ENCODE results near the gene RPTOR.

RPTOR gene

DNA sequence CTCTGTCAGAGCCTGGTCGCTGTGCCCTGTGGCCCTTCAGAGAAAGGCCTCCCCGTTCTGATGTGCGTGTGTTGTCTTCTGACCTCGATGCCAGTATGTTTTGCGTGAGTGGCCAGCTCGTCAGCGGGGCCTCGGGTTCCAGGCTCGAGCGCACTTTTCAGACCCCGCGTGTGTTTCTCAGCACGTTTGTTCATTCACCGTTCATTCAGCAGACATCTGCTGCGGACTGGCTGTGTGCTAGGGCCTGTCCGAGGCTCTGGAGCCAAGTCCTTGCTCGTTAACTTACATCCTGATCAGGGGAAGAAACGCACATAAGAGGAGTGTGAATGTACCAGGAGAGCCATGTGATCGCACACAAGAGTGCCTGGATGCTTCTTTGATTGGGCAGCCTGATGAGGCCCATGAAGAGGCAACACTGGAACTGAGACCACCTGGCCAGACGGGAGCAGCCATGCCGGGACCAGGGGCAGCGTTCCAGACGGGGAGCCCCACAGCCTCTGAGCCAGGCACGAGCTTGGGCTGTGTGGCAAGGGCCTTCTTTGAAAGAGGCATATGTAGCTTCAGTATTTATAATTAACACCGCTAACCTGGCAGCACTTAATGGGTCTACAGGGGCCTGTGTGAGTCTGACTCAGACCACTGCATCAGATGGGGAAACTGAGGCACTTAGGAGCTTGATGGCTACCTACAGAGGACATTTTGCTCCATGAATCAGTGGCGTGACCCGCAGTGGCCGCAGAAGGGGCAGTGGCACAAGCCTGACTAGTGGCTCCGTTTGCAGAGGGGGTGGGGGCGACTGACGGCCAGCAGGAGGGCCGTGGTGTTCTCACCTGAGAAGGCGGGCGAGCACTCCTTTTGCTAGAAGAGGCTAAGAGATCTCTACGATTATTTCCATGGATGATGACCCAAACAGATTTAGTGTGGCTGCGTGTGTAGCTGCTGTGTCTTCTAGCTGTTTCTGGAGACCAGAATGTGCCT, 259.1 kb downstream of the RPTOR start:
- Histone ChIP-seq H3K27ac (ENCODE audit: low read length) (no peak overlapping the region), H3K36me3 (ENCODE audit: control insufficient read depth in 1 of 2, insufficient read depth in 2 of 2, low read length in 2 of 2) (no peaks in the 10 kb centered on the region), H3K9me3 (ENCODE audit: control insufficient read depth in 1 of 2, low read length in 2 of 2) (peaks cover 0 to 7% of the 10 kb centered on the region in 2 donors), H3K27me3 (ENCODE audit: low read depth, low read length) (no peaks in the 10 kb centered on the region), H3K4me1 (ENCODE audit: control insufficient read depth in 1 of 2, insufficient read depth in 2 of 2, low read length in 2 of 2) (no peaks in the 10 kb centered on the region), H3K4me3 (ENCODE audit: low read depth in 1 of 2, low read length in 2 of 2) (no peak overlapping the region)

DNA sequence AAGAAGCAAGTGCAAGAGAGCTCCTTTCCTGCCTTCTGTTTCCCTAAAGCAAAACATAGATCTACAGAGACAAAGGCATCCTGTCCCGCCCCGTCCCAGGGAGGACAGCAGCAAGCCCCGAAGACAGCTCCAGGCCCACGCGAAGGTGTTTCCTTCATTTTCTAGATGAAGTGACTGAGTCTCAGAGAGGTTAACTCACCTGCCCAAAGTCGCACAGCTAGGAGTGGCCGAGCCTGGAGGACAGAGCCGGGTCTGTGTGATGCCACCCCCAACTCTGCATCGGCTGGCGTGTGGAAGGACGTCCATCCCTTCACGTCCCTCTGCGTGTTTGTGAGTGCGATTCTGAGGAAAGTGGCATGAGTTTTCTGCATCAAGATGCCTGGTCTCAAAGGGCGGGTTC, 259.8 kb downstream of the RPTOR start:
- Histone ChIP-seq H3K4me3 (ENCODE audit: low read depth in 1 of 2, low read length in 2 of 2) (no peak overlapping the region), H3K36me3 (ENCODE audit: control insufficient read depth in 1 of 2, insufficient read depth in 2 of 2, low read length in 2 of 2) (no peaks in the 10 kb centered on the region), H3K4me1 (ENCODE audit: control insufficient read depth in 1 of 2, insufficient read depth in 2 of 2, low read length in 2 of 2) (no peaks in the 10 kb centered on the region), H3K27ac (ENCODE audit: low read length) (no peak overlapping the region), H3K27me3 (ENCODE audit: low read depth, low read length) (no peaks in the 10 kb centered on the region), H3K9me3 (ENCODE audit: control insufficient read depth in 1 of 2, low read length in 2 of 2) (peaks cover 0 to 7% of the 10 kb centered on the region in 2 donors)

DNA sequence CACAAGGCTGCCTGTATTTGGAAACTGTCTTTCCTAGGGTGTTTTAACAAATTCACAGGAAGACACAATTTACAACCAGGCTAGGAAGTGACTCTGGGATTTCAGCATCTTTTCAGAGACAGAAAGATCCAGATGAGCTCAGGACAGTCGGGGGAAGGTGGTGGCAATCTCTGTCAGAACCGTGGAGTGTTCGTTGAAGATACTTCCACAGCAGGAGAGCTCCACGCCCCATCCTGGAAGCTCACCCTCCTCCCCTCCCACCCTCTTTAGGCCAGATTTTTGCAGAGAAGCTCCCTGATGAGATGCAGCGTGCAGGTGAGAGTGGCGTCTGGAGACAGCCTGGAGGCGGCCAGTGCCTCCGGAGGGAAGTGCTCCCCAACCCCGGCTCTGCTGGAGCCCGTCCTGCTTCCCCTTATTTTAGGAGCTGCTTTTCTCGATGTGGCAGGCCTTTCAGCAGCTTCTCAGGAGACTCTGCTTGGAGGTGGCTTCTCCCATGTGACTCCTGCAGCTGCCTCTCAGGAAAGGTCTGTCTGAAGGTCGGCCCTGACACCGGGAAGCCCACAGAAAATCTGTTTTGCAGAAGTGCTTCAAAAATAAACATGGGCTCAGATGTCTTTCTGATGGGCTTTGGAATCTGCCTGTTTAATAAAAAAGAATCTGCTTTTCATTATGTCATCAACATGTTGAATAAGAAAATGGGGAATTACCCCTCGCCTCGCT, 260.6 kb downstream of the RPTOR start:
- H3K27me3 ChIP-seq (ENCODE audit: low read depth, low read length): no peaks in the 10 kb centered on the region
- H3K9me3 ChIP-seq (ENCODE audit: control insufficient read depth in 1 of 2, low read length in 2 of 2): peaks cover 0 to 7% of the 10 kb centered on the region in 2 donors
- no peak overlapping the region for H3K27ac ChIP-seq (ENCODE audit: low read length)
- H3K4me1 ChIP-seq (ENCODE audit: control insufficient read depth in 1 of 2, insufficient read depth in 2 of 2, low read length in 2 of 2): no peaks in the 10 kb centered on the region
- H3K4me3 ChIP-seq (ENCODE audit: low read depth in 1 of 2, low read length in 2 of 2): no peak overlapping the region
- no peaks in the 10 kb centered on the region for H3K36me3 ChIP-seq (ENCODE audit: control insufficient read depth in 1 of 2, insufficient read depth in 2 of 2, low read length in 2 of 2)

DNA sequence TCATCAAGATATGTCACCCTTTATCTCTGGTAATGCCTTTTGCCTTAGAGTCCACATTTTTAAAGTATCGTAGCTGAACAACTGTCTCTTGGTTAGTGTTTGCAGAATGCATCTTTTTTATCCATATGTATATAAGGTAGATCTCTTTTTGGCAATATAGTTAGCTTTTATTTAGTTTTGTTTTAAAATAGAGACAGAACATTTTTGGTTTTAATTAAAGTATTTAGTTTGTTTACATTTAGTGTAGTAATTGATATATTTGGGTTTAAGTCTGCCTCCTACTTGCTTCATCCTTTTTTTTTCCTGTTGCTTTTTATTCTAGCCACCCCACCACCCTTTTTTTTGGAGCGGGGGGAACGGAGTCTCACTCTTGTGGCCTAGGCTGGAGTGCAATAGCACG, 262.4 kb downstream of the RPTOR start:
- Histone ChIP-seq H3K4me3 (ENCODE audit: low read depth in 1 of 2, low read length in 2 of 2) (no peak overlapping the region), H3K27ac (ENCODE audit: low read length) (no peak overlapping the region), H3K36me3 (ENCODE audit: control insufficient read depth in 1 of 2, insufficient read depth in 2 of 2, low read length in 2 of 2) (no peaks in the 10 kb centered on the region), H3K9me3 (ENCODE audit: control insufficient read depth in 1 of 2, low read length in 2 of 2) (peaks cover 0 to 7% of the 10 kb centered on the region in 2 donors), H3K4me1 (ENCODE audit: control insufficient read depth in 1 of 2, insufficient read depth in 2 of 2, low read length in 2 of 2) (no peaks in the 10 kb centered on the region), H3K27me3 (ENCODE audit: low read depth, low read length) (no peaks in the 10 kb centered on the region)

DNA sequence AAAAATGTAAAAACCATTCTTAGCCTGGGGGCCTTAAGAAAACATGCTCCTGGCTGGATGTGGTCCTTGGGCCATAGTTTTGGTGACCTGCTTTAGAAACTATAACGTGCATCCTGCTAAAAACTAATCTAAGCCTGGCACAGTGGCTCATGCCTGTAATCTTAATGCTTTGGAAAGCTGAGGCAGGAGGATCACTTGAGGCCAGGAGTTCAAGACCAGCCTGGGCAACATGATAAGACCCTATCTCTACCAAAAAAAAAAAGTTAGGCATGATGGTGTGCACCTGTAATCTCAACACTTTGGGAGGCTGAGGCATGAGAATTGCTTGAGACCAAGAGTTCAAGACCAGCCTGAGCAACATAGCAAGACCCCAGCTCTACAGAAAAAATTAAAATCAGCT, 263.2 kb downstream of the RPTOR start:
- no peaks in the 10 kb centered on the region for H3K4me1 ChIP-seq (ENCODE audit: control insufficient read depth in 1 of 2, insufficient read depth in 2 of 2, low read length in 2 of 2)

DNA sequence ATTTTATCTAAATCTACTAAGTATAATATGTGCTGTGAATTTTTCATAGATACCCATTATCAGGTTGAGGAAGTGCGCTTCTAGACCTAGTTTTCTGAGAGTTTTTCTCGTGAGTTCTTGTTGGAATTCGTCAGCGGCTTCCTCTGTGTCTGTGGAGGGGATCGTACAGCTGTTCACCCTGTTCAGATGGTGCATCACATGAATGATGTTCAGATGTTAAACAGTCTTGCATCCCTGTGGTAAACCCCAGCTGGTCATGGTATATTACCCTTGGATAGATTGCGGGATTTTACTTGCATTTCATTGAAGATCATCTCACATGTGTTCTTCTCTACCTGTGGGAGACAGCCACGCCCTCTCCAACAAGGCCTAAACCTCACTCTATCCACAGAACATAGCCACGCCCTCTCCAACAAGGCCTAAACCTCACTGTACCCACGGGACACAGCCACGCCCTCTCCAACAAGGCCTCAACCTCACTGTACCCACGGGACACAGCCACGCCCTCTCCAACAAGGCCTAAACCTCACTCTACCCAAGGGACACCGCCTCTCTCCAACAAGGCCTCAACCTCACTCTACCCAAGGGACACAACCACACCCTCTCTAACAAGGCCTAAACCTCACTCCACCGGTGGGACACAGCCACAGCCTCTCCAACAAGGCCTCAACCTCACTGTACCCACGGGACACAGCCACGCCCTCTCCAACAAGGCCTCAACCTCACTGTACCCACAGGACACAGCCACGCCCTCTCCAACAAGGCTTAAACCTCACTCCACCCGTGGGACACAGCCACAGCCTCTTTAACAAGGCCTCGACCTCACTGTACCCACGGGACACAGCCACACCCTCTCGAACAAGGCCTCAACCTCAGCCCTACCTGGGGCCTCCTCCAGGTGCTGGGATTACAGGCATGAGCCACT, 266.8 kb downstream of the RPTOR start:
- Histone ChIP-seq H3K4me3 (ENCODE audit: low read depth in 1 of 2, low read length in 2 of 2) (no peak overlapping the region), H3K27me3 (ENCODE audit: low read depth, low read length) (no peaks in the 10 kb centered on the region), H3K36me3 (ENCODE audit: control insufficient read depth in 1 of 2, insufficient read depth in 2 of 2, low read length in 2 of 2) (no peaks in the 10 kb centered on the region), H3K9me3 (ENCODE audit: control insufficient read depth in 1 of 2, low read length in 2 of 2) (peaks cover 0 to 7% of the 10 kb centered on the region in 2 donors), H3K4me1 (ENCODE audit: control insufficient read depth in 1 of 2, insufficient read depth in 2 of 2, low read length in 2 of 2) (no peaks in the 10 kb centered on the region), H3K27ac (ENCODE audit: low read length) (no peak overlapping the region)

More for the DNA sequence above, 263.2 kb downstream of the RPTOR start:
- Histone ChIP-seq H3K36me3 (ENCODE audit: control insufficient read depth in 1 of 2, insufficient read depth in 2 of 2, low read length in 2 of 2) (no peaks in the 10 kb centered on the region), H3K27me3 (ENCODE audit: low read depth, low read length) (no peaks in the 10 kb centered on the region), H3K9me3 (ENCODE audit: control insufficient read depth in 1 of 2, low read length in 2 of 2) (peaks cover 0 to 7% of the 10 kb centered on the region in 2 donors), H3K27ac (ENCODE audit: low read length) (no peak overlapping the region), H3K4me3 (ENCODE audit: low read depth in 1 of 2, low read length in 2 of 2) (no peak overlapping the region)

DNA sequence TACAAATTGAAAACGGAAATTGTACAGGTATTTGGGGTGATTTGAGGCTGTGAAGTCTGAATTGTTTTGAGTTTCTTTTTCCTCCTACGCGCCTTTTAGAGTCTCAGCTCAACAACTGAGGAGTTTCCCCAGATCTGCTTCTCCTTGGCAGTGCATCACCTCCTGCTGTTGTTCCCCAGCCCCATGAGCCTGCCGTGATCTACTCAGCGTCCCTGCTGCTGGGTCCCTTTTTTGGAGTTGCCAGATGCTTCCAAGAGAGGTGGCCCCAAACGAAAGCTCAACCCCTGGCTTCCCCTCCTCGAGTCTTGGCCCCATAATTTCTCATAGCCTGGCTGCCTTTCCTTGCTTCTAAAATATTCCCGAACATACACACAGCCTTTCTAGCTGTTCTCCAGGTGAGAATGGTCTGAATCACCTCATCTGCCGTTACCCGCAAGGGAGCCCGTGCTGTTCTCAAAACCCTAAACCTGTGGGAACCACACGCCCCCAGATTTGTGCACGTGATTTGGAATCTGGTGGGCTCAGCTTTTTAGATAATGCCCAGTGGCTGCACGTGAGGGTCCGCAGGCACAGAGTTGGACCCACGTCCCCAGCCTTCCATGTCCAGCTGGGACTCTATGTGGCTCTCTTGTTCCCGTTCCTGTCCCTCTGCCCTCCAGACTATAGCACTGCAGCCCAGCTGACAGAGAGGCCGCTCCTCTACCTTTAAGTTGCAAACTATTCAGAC, 267.9 kb downstream of the RPTOR start:
- Histone ChIP-seq H3K4me3 (ENCODE audit: low read depth in 1 of 2, low read length in 2 of 2) (no peak overlapping the region), H3K4me1 (ENCODE audit: control insufficient read depth in 1 of 2, insufficient read depth in 2 of 2, low read length in 2 of 2) (no peaks in the 10 kb centered on the region), H3K9me3 (ENCODE audit: control insufficient read depth in 1 of 2, low read length in 2 of 2) (no peaks in the 10 kb centered on the region), H3K27ac (ENCODE audit: low read length) (no peak overlapping the region), H3K27me3 (ENCODE audit: low read depth, low read length) (no peaks in the 10 kb centered on the region), H3K36me3 (ENCODE audit: control insufficient read depth in 1 of 2, insufficient read depth in 2 of 2, low read length in 2 of 2) (no peaks in the 10 kb centered on the region)

DNA sequence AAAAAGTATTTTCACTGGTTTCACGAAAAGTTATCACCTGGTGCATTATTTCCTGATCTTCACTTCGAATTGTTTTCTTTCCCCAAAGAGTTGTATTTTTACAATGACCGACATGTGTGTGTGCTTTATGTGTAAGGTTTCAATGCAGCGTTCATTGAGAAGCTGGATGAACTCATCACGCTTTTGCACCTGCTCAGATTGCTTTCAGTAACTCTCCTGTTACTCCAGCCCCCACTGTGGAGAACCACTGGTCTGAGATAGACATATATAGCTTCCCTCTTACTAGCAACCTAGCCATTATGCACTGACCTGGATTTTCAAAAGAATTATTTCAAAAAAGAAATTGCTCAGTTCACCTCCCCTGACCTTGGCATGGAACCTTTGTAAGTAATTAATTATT, 268.7 kb downstream of the RPTOR start:
- no peaks in the 10 kb centered on the region for H3K27me3 ChIP-seq (ENCODE audit: low read depth, low read length)
- H3K27ac ChIP-seq (ENCODE audit: low read length): no peak overlapping the region
- no peaks in the 10 kb centered on the region for H3K36me3 ChIP-seq (ENCODE audit: control insufficient read depth in 1 of 2, insufficient read depth in 2 of 2, low read length in 2 of 2)
- no peaks in the 10 kb centered on the region for H3K4me1 ChIP-seq (ENCODE audit: control insufficient read depth in 1 of 2, insufficient read depth in 2 of 2, low read length in 2 of 2)
- no peaks in the 10 kb centered on the region for H3K9me3 ChIP-seq (ENCODE audit: control insufficient read depth in 1 of 2, low read length in 2 of 2)
- no peak overlapping the region for H3K4me3 ChIP-seq (ENCODE audit: low read depth in 1 of 2, low read length in 2 of 2)

DNA sequence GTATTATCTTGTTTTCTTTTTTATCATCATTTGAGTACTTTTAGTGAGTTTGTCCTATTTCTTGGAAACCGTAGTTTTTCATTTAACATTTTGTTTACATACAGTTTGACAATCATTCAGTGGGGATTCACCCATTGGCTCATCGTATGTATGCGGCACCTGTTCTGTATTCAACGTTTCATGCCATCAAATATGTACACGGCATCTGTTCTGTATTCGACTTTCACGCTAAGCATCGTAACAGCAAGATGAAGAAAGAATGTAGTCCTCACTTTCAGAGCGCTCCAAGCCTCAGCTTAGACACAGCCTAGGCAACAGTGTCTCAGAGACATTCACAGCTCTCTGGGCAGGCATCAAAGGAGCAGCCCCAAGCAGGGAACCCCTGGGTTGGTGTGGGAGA, 269.9 kb downstream of the RPTOR start:
- Histone ChIP-seq H3K27me3 (ENCODE audit: low read depth, low read length) (no peaks in the 10 kb centered on the region), H3K36me3 (ENCODE audit: control insufficient read depth in 1 of 2, insufficient read depth in 2 of 2, low read length in 2 of 2) (no peaks in the 10 kb centered on the region), H3K9me3 (ENCODE audit: control insufficient read depth in 1 of 2, low read length in 2 of 2) (no peaks in the 10 kb centered on the region)

DNA sequence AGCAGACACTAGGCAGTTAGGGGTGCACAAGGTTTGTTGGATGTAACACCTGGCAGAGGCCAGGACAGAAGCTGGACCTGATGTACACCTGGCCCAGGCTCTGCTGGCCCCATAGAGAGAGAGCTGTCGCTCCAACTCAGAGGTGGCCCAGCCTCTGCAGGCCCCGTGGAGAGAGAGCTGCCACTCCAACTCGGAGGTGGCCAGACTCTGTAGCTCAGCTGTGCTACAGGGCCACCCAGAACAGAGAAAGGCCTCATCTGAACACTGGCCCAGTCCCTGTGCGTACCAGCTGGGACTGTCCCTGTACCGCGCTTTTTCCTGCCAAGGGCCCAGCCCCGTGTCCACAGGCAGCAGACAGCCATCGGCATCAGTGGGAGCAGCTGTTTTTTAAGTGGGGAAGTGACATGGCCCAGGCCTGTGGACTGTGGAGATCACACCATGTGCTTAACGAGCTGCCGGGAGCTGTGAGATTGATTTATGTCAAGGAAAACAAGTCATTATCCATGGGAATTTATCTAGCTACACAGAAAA, 270.6 kb downstream of the RPTOR start:
- Histone ChIP-seq H3K27ac (ENCODE audit: low read length) (no peak overlapping the region), H3K4me3 (ENCODE audit: low read depth in 1 of 2, low read length in 2 of 2) (no peak overlapping the region), H3K27me3 (ENCODE audit: low read depth, low read length) (no peaks in the 10 kb centered on the region), H3K36me3 (ENCODE audit: control insufficient read depth in 1 of 2, insufficient read depth in 2 of 2, low read length in 2 of 2) (no peaks in the 10 kb centered on the region), H3K9me3 (ENCODE audit: control insufficient read depth in 1 of 2, low read length in 2 of 2) (no peaks in the 10 kb centered on the region), H3K4me1 (ENCODE audit: control insufficient read depth in 1 of 2, insufficient read depth in 2 of 2, low read length in 2 of 2) (no peaks in the 10 kb centered on the region)

More for the DNA sequence above, 269.9 kb downstream of the RPTOR start:
- Histone ChIP-seq H3K27ac (ENCODE audit: low read length) (no peak overlapping the region), H3K4me1 (ENCODE audit: control insufficient read depth in 1 of 2, insufficient read depth in 2 of 2, low read length in 2 of 2) (no peaks in the 10 kb centered on the region), H3K4me3 (ENCODE audit: low read depth in 1 of 2, low read length in 2 of 2) (no peak overlapping the region)

All from muscle layer of duodenum (tissue), 2 donors.